NOMO-1 treated with dmso at 0.1 percent for 144 hours (cell line): ENCODE measurements around the gene GSTA2.
"Not testable (repeated sequence)": the region's sequence is repeated elsewhere in the genome, so short reads cannot be mapped to it uniquely, and the experiment has no call there.

Experiments
- DNase-seq: peaks from one replicate; lab custom pipeline; 2025; ENCODE audit not compliant: unreplicated experiment; lab: John Stamatoyannopoulos, UW

The GSTA2 gene

DNA sequence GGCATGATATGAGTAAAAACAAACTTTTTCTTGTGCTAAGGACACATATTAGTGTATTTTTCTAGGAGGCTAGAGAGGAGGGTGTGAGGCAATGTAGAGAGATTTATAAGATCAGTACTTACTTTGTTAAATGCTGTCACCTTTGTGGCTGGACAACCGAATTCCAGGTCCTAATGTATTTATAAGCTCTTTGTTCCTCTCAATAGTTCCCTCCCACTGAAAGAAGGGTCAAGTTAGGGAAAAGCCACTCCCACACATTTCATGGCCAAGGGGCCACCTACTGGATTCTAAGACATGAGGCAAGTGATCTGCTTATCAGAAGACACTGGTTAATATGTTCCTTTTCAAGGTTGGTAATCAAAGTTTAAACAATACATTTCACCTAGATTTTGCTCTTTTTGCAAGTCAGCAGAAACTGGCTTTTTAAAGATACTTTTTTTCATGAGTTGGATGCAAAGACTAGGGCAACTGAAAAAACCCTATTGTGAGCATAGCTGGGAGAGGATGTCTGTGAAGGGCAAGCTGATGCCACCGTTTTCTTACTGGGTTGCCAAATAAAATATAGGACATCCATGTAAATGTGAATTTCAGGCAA, at the start of gene GSTA2:
GSTA2 (minus strand) TSS at position 154 of the 595 bp plus-strand sequence. CDS start 5,528 bp downstream, outside the sequence.
- DNase-seq, result not testable (repeated sequence)

DNA sequence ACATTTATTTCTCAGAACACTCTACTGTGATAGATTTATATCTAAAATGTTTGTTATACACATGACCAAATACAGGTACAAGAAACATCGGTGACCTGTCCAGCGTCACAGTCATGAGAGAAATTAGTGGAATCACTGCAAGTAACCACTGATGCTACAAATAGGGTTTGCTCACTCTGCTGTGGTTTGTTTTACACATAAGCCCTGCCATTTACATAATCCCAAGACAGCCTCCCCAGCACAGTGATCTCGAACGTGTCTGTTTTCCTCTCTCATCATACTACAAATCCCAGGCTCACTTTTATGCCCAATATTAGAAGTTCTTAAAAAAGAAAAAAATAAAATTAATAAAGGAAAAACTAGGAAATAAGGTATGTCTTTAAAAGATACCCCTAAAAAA, 46.5 kb upstream of the GSTA2 start:
- DNase-seq, result not testable (repeated sequence)

DNA sequence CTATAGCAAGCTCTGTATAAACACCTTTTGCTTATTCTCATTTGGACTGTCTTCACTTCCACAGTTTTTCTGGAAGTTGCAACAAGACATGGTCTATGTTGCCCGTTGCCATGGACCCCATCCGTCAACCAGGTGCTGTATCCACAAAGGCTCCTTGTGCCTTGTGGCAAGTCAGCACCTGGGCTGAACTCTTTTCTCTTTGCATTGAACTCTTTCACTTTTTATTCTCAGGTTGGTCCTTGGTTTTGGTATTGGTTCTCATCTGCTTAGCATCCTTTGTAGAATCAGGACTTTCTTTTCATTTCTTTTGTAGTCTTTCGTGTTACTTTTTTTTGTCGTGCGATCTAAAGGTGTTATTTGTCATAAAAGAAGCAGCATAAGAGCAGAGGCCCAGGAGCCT, 45.4 kb upstream of the GSTA2 start:
- DNase-seq, result no peak

DNA sequence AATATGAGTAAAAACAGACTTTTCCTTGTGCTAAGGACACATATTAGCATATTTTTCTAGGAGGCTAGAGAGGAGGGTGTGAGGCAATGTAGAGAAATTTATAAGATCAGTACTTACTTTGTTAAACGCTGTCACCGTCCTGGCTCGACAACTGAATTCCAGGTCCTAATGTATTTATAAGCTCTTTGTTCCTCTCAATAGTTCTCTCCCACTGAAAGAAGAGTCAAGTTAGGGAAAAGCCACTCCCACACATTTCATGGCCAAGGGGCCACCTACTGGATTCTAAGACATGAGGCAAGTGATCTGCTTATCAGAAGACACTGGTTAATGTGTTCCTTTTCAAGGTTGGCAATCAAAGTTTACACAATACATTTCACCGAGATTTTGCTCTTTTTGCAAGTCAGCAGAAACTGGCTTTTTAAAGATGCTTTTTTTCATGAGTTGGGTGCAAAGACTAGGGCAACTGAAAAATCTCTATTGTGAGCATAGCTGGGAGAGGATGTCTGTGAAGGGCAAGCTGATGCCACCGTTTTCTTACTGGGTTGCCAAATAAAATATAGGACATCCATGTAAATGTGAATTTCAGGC, 40.5 kb upstream of the GSTA2 start, which contains the start of gene GSTA1:
GSTA1 (minus strand) TSS at position 149 of the 588 bp plus-strand sequence. CDS start 4,549 bp downstream, outside the sequence.
- not testable (repeated sequence) for DNase-seq

DNA sequence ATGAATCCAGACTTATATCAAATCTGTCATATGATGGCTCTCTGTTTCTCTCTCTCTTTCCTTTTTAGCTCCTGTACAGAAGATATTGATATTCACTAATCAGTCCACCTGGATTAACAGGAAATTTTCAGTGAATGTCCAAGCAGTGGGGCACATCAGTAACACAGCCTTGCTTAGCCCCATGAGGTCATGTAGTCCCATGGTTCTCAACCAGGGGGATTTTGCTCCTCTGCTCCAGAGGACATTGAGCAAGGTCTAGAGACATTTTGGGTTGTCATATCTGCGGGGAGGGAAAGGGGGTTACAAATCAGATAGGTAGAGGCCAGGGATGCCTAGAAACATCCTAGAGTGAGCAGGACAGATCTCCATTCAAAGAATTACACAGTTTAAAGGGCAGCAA, 39.5 kb upstream of the GSTA2 start:
- DNase-seq, result no peak

DNA sequence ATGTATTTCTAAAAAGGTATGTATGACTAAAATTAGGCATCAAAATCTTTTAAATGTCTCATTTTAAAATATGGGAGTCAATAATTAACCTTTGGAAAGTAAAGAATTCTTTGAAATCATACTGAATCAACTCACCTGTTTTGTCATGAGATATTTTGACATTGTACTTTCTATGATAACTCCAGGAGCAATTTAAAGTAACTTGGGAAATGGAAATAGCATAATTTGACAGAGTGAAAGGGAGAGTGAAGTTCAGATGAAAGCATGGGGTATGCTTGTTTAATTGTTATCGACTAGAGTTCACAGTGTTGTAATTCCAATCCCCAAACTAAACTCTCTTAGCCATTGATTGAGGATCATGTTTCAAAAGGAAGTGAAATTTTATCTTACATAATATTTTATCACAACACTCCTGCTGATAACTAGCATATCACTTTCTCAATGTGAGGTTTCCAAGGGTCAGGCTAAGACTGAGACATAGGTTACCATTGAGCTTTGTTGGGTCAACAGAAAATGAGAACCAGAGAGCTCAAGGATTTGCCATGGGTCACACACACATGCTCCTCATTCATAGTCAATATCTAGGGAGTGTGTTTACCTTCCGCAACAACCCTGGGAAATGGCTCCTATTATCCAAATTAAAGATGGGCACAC, 38.0 kb upstream of the GSTA2 start:
- DNase-seq, result no peak

DNA sequence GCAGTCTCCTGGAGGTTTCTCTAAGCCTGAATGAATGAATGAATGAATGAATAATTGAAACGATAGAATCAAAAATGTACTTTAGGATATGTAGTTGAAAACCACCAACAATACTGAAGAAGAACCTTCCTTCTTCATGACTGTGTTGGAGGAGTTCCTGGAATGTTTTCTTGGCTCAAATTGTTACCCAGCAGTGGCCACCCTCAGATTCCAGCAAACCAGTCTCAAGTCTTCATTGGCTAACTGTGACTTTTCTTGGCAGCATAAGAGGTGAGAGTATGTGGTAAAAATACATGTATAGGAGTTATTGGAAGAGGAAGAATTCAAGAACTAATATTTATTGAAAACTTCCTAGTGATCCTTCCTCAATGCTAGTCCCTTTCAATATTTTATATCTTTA, 36.0 kb upstream of the GSTA2 start:
- not testable (repeated sequence) for DNase-seq

DNA sequence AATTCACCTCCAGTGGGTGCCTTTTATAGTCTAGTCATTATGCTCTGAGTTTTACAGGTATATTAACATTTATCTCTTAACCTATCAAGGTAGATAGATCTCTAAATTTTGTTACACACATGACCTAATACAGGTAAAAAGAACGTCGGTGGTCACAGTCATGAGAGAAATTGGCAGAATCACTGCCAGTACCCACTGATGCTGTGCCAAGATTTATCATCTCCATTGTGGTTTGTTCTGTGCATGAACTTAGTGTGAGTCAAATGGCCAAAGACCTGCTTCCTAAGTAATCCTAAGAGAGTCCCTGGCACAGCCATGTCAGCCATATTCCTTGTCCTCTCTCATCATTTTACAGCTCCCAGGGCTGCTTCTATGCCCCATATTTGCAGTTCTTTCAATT, 31.1 kb upstream of the GSTA2 start:
- DNase-seq, result not testable (repeated sequence)

DNA sequence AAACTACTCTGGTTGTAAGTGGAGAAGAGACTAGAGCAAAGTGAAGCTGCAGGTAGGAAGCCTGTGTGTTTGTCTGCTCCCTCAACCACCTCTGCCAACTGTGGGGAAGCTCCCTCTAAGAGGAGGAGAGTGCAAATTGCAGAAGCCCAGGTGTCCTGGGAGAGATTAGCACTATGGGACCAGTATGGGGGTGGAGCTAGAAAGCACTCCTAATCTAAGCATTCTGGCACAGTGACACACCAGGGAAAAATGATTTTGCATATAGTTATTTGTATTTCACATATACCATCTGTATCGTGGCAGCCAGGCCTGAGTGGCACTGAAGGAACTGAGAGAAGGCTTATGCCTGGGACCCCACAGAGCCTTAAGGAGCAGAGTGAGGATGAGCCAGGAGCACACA, 27.6 kb upstream of the GSTA2 start:
- no peak for DNase-seq

DNA sequence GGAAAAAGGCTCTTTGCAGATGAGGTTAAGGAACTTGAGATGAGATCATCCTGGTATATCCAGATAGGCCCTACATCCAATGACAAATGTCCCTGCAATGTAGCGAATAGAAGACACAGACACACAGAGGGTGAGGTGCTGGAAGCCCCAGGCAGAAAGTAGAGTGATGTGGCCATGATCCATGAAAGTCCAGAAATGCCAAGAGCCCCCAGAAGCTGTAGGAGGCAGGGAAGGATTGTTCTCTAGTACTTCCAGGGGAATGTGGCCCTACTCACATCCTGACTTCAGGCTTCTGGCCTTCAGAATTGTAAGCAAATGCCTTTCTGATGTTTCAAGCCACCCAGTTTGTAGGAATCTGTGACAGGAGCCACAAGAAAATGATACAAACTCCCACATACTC, 26.4 kb upstream of the GSTA2 start:
- DNase-seq, result not testable (repeated sequence)

DNA sequence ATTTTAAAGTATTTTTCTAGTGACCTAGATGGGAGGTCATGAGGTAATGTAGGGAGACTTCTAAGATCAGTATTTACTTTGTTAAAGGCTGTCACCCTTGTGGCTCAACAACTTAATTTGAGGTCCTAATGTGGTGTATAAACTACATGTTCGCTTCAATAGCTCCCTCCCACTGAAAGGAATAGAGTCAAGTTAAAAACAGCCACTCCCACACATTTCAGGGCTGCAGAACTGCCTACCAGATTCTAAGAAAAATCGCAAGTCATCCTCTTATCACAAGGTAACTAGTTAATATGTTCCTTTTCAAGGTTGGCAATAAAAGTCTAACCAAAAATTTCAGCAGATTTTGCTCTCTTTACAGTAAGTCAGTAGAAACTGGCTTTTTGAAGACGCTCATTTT, 25.2 kb upstream of the GSTA2 start:
- DNase-seq, result no peak

DNA sequence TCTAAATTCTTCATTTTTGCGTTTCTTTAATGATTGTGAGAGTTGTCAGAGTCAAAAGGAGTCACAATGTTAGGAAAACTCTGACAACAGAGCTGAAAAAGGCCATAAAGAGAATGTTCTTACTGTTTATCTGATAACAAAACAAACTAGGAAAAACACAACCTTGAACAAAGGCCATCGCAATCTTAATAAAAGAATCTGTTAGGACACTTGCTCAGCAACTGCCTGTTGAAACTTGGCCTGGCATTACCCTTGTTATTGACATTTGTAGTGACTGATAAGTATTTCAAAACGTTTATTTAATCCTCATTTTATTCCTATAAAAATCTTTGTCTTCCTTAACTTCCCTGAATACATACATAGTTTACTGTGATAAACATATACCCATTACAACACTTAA, 24.6 kb upstream of the GSTA2 start:
- DNase-seq, result no peak

DNA sequence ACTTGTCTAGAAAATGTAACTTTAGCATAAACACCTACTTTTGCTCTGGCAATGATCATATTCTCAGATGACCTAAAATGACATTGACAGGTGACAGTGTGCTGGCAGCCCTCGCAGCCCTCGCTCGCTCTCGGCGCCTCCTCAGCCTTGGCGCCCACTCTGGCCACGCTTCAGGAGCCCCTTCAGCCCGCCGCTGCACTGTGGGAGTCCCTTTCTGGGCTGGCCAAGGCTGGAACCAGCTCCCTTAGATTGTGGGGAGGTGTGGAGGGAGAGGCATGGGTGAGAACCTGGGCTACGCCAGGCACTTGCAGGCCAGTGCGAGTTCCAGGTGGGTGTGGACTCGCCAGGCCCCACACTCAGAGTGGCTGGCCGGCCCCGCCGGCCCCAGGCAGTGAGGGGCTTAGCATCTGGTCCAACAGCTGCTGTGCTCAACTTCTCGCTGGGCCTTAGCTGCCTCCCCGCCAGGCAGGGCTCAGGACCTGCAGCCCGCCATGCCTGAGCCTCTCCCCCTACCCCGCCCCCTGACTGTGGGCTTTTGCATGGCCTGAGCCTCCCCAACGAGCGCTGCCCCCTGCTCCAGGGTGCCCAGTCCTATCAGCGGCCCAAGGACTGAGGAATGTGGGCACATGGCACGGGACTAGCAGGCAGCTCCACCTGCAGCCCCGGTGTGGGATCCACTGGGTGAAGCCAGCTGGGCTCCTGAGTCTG, 23.1 kb upstream of the GSTA2 start:
- no peak for DNase-seq

DNA sequence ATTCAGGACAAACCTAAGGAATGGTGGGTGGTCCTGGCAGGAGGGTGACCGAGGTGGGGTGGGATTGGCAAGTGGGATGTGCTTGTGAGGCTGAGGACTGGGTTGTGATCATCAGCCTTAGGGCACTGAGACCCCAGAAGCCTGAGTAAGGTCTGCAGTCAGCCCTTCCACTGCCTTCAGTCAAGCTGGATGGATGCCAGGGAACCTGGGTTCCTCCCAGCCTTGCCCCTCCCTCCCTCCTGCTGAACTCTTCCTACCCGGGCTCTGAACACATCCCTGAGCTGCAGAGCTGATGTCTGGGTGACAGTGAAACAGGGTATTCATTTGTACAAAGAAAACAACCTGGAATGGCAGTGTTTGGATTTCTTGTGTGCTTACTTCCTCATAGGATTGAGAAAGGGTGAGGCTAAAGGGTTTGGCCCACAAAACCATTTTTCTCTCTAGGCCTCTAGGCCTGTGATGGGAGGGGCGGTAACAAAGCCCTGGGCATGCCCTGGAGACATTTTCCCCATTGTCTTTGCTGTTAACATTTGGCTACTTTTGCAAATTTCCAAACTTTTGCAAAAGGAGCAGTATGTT, 19.5 kb upstream of the GSTA2 start:
- DNase-seq, result not testable (repeated sequence)

DNA sequence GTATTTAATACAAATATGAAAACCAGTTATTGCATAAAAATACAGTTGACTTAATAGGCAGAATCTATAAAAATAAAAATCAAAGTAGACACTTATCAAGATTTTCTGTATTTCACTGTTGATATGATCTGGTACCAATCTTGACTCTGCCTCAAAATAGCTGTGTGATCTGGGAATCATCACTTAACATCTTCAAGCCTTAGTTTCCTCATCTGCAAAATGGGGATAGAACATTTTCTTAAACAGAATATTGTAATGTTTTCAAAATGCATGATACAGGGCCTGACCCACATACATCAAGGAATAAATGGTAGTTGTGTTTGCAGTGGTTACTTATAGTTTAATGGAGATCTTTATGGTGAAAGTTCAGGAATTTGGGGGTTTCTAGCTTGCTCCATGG, 18.9 kb upstream of the GSTA2 start:
- DNase-seq, result not testable (repeated sequence)

DNA sequence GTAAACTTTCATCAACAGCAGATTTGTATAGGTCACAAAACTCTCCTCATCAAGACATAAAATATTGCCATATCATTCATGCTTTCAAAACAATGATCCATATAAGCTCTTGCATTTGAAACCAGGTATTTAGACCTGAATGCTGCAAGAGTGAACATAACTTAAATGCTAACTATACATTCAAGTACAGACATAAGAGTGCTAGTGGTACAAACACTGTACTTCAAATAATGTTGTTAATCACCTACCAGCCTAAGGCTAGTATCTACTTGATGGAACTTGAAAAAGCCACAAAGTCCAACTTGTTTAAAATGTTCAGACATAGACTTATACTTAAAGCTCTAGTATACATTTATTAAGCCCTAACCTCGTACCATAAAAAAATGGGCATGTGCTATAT, 16.0 kb upstream of the GSTA2 start:
- no peak for DNase-seq

DNA sequence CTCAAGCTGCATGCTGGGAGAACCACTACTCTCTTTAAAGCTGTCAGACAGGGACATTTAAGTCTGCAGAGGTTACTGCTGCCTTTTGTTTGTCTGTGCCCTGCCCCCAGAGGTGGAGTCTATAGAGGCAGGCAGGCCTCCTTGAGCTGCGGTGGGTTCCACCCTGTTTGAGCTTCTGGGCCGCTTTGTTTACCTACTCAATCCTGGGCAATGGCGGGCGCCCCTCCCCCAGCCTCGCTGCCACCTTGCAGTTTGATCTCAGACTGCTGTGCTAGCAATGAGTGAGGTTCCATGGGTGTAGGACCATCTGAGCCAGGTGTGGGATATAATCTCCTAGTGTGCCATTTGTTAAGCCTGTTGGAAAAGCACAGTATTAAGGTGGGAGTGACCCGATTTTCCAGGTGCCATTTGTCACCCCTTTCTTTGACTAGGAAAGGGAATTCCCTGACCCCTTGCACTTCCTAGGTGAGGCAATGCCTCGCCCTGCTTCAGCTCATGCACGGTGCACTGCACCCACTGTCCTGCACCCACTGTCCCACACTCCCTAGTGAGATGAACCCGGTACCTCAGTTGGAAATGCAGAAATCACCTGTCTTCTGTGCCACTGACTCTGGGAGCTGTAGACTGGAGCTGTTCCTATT, 13.6 kb upstream of the GSTA2 start:
- DNase-seq, result not testable (repeated sequence)

DNA sequence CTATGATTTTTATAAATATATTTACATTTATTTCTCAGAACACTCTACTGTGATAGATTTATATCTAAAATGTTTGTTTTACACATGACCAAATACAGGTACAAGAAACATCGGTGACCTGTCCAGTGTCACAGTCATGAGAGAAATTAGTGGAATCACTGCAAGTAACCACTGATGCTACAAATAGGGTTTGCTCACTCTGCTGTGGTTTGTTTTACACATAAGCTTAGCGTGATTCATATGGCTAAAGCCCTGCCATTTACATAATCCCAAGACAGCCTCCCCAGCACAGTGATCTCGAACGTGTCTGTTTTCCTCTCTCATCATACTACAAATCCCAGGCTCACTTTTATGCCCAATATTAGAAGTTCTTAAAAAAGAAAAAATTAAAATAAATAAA, 6.1 kb upstream of the GSTA2 start:
- DNase-seq, result not testable (repeated sequence)

DNA sequence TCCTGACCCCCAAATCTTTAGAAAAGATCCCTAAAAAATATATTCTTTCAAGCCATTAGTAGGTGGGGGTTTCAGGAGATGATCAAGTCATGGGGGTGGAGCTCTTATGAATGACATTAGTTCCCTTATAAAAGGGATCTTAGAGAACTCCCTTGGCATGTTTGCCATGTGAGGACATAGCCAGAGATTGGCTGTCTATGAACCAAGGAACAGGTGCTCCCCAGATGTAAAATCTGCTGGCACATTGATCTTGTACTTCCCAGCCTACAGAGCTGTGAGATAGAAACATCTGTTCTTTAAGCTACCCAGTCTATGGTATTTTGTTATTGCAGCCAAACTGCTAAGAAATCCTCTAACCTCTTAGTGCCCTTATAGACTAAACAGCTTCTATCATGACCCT, 4.4 kb upstream of the GSTA2 start:
- DNase-seq, result not testable (repeated sequence)

DNA sequence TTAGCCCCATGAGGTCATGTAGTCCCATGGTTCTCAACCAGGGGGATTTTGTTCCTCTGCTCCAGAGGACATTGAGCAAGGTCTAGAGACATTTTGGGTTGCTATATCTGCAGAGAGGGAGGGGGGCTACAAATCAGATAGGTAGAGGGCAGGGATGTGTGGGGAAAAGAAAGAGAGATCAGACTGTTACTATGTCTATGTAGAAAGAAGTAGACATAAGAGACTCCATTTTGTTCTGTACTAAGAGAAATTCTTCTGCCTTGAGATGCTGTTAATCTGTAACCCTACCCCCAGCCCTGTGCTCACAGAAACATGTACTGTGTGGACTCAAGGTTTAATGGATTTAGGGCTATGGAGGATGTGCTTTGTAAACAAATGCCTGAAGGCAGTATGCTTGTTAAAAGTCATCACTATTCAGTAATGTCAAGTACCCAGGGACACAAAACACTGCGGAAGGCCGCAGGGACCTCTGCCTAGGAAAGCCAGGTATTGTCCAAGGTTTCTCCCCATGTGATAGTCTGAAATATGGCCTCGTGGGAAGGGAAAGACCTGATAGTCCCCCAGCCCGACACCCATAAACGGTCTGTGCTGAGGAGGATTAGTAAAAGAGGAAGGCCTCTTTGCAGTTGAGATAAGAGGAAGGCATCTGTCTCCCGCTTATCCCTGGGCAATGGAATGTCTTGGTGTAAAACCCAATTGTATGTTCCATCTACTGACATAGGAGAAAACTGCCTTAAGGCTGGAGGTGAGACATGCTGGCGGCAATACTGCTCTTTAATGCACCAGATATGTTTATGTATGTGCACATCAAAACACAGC, 1.4 kb downstream of the GSTA2 start:
- not testable (repeated sequence) for DNase-seq
